HG03280 (cell line): Measurements from ENCODE around the gene SYT5.
"Not testable (repeated sequence)": the region's sequence is repeated elsewhere in the genome, so short reads cannot be mapped to it uniquely, and the experiment has no call there.

Experiments
- ATAC-seq: cut with Tn5 transposase; IDR thresholded peaks from one replicate; pipeline ENCODE4 v1.9.1; 2021; ENCODE audit warnings: mild to moderate bottlenecking, moderate library complexity; ENCODE audit not compliant: unreplicated experiment

The SYT5 gene

DNA sequence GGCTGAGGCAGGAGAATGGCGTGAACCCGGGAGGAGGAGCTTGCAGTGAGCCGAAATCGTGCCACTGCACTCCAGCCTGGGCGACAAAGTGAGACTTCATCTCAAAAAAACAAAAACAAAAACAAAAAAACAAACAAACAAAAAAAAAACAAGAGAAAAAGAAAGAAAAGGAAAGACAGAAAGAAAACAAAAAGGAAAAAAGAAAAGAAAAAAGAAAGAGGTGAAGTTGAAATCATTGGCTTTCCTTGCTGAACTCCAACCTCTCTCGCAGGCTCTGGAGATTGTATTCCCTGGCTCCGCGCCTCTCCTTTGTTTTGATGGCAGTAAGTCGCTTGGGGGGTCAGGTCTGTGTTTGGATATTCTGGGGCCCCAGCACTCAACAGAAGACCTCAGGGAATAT lies 7.8 kb downstream of the SYT5 start:
- ATAC-seq = not testable (repeated sequence)

GRCh38 chr19:55171440-55171839 lies 8.6 kb downstream of the SYT5 start:
- ATAC-seq = no peak

- no peak for ATAC-seq
Measured at GRCh38 chr19:55169136-55169535, 11.0 kb downstream of the SYT5 start.

DNA sequence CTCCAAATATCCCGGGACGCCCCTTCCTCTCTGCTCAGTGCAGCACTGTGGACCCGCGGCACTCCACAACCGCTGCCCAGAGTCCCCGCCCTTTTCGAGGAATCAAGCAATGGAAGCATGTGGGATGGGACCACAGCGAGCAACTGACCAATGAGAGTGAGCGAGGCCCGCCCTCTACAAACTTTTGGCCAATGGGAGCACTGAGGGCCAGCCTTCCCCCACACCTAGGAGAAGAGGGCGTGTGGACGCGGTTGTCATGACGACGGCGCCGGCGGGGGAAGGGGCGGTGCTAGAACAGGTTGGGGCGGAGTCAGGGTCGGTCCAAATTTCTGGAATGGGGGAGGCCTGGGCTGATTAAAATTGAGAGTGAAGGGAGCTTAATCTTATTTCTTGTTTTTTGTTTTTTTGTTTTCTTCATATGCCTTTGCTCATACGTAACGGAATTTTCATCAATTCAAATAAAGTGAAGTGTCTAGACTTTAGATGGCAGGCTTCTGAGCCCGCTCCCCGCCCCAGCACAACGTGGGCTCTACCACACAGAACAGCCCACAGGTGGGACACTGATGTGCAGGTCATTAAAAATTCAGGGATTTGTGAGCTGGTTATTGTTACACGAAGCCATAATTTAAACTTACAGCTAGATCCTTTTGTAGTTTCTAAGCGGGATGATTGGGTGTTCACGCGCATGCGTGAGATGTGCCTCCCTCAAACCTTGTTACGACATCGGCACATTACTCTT lies 13.4 kb downstream of the SYT5 start, which contains the start of gene DNAAF3:
Gene DNAAF3 (minus strand): TSS at position 84 of the 739 bp plus-strand sequence. CDS start 200 bp downstream, outside the sequence.
- ATAC-seq = peak; percentile 70

- ATAC-seq = no peak
Measured at GRCh38 chr19:55165952-55166529, 14.0 kb downstream of the SYT5 start.

GRCh38 chr19:55161571-55162322 lies 18.3 kb downstream of the SYT5 start:
- no peak for ATAC-seq

- no peak for ATAC-seq
Measured at GRCh38 chr19:55160986-55161365, 19.1 kb downstream of the SYT5 start.

DNA sequence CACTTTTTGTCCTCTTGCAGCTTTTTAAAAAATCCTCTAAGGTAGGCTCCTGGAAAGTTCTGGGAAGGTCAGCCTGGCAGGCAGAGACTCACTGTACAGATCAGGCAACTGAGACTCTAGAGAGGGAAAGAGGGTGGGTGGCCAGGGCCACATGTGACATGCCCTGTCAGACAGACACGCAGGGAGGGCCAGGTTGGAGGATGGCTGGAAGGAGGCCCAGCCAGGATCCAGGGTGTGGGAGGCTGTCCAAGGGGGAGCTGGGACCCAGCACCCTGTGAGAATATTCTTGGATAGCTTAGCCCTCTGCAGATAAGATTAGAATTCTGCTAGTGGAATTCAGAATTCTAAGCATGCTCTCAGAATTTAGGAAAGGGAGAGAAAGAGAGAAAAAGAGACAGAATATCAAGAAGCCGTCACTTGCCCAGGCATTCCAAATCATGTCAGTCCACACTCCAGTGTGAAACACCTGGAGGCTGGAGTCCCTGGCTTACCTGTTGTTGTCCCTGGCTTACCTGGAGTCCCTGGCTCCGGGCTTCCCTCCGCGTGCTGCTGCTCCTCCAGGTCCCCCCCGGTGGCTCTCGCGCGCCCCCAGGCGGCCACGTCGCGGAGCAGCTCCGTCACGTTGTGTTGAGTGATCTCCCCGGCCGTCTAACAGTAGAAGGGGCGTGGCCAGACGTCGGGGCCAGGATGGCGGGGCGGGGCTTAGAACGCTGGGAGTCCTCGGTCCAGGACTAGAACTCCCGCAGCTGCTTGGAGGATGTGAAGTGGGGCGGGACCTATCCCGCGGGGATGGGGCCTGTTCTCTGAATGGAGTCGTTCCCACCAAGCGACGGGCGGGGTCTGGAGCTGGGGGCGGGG lies 19.7 kb downstream of the SYT5 start:
- ATAC-seq = peak; percentile 77

DNA sequence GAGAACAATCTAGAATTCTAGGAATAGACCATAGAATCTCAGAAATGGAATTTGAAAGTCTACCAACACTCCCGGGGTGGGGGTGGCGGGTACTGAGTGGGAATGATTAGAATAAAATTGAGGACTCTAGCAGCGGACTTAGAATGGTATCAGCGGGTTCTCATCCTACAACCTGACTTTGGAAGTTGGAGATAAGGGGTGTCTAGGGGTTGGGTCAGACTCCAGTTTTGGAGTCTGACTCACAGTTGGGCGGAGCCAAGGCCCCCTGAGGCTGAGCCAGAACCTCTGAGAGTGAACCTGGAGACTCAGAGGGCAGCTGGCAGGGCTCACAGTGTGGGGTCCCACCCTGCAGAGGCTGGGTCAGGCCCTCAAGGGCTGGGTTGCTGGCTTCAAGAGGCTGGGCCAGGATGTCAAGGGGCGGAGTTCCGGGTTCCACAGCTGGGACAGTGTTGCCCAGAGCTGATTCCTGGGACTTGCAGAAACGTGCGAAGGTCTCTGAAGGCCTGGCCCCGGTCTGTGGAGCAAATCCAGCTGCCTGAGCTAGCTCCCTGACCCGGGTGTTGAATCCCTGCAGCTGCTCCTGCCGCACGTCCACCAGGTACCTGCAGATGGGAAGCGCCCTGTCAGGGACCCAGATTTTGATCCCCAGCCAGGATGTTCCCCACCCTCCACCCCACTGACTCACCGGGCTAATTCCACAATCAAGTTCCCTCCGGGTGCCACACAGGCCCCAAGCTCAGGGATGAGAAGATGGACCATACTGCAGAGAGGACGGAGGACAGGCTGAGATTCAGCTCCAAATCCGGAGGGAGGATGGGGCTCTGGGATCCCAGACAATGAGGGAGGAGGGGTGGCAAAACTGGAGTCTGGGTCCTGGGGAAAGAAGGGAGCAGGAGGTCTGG lies 21.0 kb downstream of the SYT5 start:
- ATAC-seq = no peak

DNA sequence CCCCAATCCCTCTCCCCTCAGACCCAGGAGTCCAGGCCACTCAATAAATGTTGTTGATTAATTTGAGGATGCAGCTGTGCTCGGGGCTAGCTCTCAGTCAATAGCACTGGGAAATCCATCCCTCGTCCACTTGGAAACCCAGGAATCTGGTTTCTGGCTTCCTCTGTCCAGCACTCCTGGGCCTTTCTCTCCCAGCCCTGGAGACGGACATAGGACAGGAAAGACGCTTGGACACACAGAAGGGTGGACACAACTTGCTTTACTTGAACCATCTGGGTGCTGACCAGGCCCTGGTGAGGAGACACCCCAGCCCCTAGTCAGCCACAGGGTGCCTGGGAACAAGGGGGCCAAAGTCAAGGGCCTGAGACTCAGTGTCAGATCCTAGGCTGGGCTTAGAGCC lies 21.7 kb downstream of the SYT5 start:
- no peak for ATAC-seq

DNA sequence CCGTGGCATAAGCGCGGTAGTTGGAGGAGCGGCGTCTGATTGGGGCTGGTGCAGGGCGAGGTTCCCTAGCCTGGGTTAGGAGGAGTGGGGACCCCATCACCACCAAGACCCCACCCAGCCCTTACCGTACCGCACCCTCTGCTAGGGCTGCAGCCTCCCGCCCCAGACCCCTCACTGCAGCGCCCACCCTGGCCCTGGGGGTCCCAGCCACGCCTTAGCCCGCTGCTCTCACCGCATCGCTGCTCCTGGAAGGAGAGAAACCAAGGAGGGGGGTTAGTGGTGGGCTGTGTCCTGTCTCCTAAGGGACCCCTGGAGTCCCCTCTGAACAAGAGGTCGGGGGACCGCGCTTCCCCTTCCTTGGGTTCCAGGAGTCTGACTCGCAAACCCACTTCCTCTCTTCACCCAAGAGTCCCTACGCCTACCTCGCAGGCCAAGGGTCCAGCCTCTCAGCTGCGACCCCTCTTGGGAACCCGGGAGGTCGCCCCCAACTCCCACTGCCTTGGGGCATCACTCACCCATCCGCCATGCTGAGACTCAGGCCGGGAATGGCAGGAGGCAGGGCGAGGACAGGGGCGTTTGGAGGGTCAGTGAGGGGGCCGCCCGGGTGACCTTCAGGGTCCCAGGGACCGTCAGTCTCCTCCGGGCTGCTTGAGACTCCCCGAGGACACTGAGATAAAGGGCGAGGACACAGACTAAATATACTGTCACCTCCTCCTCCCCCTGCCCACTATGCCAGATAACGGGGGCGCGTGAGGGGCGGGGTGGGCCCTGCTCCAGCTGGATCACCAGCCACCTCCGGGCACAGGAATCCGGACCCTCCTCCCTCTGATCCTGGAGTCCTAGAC lies 22.8 kb downstream of the SYT5 start, which contains the start of gene TNNI3:
Gene TNNI3 (minus strand): TSS at position 669 of the 845 bp plus-strand sequence. CDS start 143 bp downstream, at position 526.
- no peak for ATAC-seq

- ATAC-seq = no peak
Measured at GRCh38 chr19:55156202-55157063, 23.7 kb downstream of the SYT5 start.

DNA sequence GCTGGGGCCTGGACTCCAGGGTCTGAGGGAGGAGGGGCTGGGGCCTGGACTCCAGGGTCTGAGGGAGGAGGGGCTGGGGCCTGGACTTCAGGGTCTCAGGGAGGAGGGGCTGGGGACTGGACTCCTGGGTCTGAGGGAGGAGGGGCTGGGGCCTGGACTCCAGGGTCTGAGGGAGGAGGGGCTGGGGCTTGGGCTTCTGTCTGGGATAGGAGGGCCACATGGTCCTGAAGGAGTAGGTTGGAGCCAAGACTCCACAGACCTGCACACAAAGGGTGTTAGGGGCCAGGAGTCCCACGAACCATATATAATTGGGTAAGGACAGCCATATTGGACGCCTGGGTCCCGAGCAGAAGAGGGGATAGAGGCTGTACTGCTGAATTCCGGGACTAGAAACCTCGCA lies 24.3 kb downstream of the SYT5 start:
- ATAC-seq = not testable (repeated sequence)

DNA sequence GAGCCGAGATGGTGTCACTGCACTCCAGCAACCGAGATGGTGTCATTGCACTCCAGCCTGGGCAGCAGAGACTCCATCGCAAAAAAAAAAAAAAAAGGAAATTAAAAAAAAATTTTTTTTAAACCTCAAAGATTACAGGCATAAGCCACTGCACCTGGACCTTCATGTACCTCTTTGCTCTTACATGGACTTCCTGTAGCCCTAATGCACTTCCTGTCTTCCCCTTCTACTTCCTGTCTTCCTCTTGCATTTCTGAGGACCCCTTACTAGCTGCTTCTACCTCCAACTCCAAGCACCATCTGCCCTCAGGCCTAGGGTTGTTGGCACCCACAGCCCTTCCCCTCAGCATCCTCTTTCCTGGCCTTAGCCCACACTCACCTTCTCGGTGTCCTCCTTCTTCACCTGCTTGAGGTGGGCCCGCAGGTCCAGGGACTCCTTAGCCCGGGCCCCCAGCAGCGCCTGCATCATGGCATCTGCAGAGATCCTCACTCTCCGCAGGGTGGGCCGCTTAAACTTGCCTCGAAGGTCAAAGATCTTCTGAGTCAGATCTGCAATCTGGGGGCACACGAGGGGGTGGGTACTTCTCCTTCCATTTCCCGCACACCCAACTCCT lies 26.3 kb downstream of the SYT5 start:
- no peak for ATAC-seq

GRCh38 chr19:55152017-55152416 lies 28.1 kb downstream of the SYT5 start:
- ATAC-seq = no peak

- no peak for ATAC-seq
Measured at GRCh38 chr19:55149078-55150003, 30.7 kb downstream of the SYT5 start, which contains the start of gene TNNT1. TSS of gene TNNT1 (minus strand) at chr19:55149206. CDS start at chr19:55147157, 2,049 bp downstream.
